ENCODE results near the gene RIN3.

Gene RIN3

GRCh38 chr14:92561906-92562479 is 48.4 kb downstream of the RIN3 start:
- in situ Hi-C loops (cut with HindIII; ENCODE audit: low pct_ligation_motif_present, low pct_unique_long_range_greater_than_20kb, low sequenced_read_pairs): no loop called here
- no peak for DNase-seq

- in situ Hi-C loops (cut with HindIII; ENCODE audit: low pct_ligation_motif_present, low pct_unique_long_range_greater_than_20kb, low sequenced_read_pairs): no loop called here
- DNase-seq: no peak
These were observed 49.8 kb downstream of the RIN3 start for GRCh38 chr14:92563359-92563758.

GRCh38 chr14:92563765-92564285 is 50.2 kb downstream of the RIN3 start:
- DNase-seq: no peak
- in situ Hi-C loops (cut with HindIII; ENCODE audit: low pct_ligation_motif_present, low pct_unique_long_range_greater_than_20kb, low sequenced_read_pairs): no loop called here

GRCh38 chr14:92564344-92565039 is 50.9 kb downstream of the RIN3 start:
- in situ Hi-C loops (cut with HindIII; ENCODE audit: low pct_ligation_motif_present, low pct_unique_long_range_greater_than_20kb, low sequenced_read_pairs): no loop called here

GRCh38 chr14:92565040-92565717 is 51.6 kb downstream of the RIN3 start:
- no peak for DNase-seq

More at GRCh38 chr14:92564344-92565039, 50.9 kb downstream of the RIN3 start:
- no peak for DNase-seq

GRCh38 chr14:92565718-92566115 is 52.1 kb downstream of the RIN3 start:
- no peak for DNase-seq
- in situ Hi-C loops (cut with HindIII; ENCODE audit: low pct_ligation_motif_present, low pct_unique_long_range_greater_than_20kb, low sequenced_read_pairs): no loop called here

More at GRCh38 chr14:92565040-92565717, 51.6 kb downstream of the RIN3 start:
- in situ Hi-C loops (cut with HindIII; ENCODE audit: low pct_ligation_motif_present, low pct_unique_long_range_greater_than_20kb, low sequenced_read_pairs): no loop called here

GRCh38 chr14:92567173-92567725 is 53.7 kb downstream of the RIN3 start:
- in situ Hi-C loops (cut with HindIII; ENCODE audit: low pct_ligation_motif_present, low pct_unique_long_range_greater_than_20kb, low sequenced_read_pairs): no loop called here

GRCh38 chr14:92568621-92569479 is 55.3 kb downstream of the RIN3 start:
- in situ Hi-C loops (cut with HindIII; ENCODE audit: low pct_ligation_motif_present, low pct_unique_long_range_greater_than_20kb, low sequenced_read_pairs): no loop called here
- DNase-seq: no peak

More at GRCh38 chr14:92567173-92567725, 53.7 kb downstream of the RIN3 start:
- no peak for DNase-seq

GRCh38 chr14:92570674-92571262 is 57.2 kb downstream of the RIN3 start:
- in situ Hi-C loops (cut with HindIII; ENCODE audit: low pct_ligation_motif_present, low pct_unique_long_range_greater_than_20kb, low sequenced_read_pairs): no loop called here

GRCh38 chr14:92572050-92572449 is 58.5 kb downstream of the RIN3 start:
- in situ Hi-C loops (cut with HindIII; ENCODE audit: low pct_ligation_motif_present, low pct_unique_long_range_greater_than_20kb, low sequenced_read_pairs): no loop called here

More at GRCh38 chr14:92570674-92571262, 57.2 kb downstream of the RIN3 start:
- DNase-seq: no peak

GRCh38 chr14:92573761-92574498 is 60.3 kb downstream of the RIN3 start:
- DNase-seq: no peak
- in situ Hi-C loops (cut with HindIII; ENCODE audit: low pct_ligation_motif_present, low pct_unique_long_range_greater_than_20kb, low sequenced_read_pairs): no loop called here

More at GRCh38 chr14:92572050-92572449, 58.5 kb downstream of the RIN3 start:
- DNase-seq: no peak

GRCh38 chr14:92575061-92575747 is 61.6 kb downstream of the RIN3 start:
- no peak for DNase-seq
- in situ Hi-C loops (cut with HindIII; ENCODE audit: low pct_ligation_motif_present, low pct_unique_long_range_greater_than_20kb, low sequenced_read_pairs): no loop called here

- in situ Hi-C loops (cut with HindIII; ENCODE audit: low pct_ligation_motif_present, low pct_unique_long_range_greater_than_20kb, low sequenced_read_pairs): no loop called here
- DNase-seq: no peak
These were observed 62.2 kb downstream of the RIN3 start for GRCh38 chr14:92575748-92576303.

GRCh38 chr14:92577321-92577742 is 63.8 kb downstream of the RIN3 start:
- in situ Hi-C loops (cut with HindIII; ENCODE audit: low pct_ligation_motif_present, low pct_unique_long_range_greater_than_20kb, low sequenced_read_pairs): no loop called here
- no peak for DNase-seq

- in situ Hi-C loops (cut with HindIII; ENCODE audit: low pct_ligation_motif_present, low pct_unique_long_range_greater_than_20kb, low sequenced_read_pairs): no loop called here
- DNase-seq: no peak
These were observed 64.9 kb downstream of the RIN3 start for GRCh38 chr14:92578511-92578910.

GRCh38 chr14:92579244-92579936 is 65.8 kb downstream of the RIN3 start:
- DNase-seq: no peak
- in situ Hi-C loops (cut with HindIII; ENCODE audit: low pct_ligation_motif_present, low pct_unique_long_range_greater_than_20kb, low sequenced_read_pairs): no loop called here

Measured in ACHN (cell line).